ENCODE measurements around the gene RPL41.
A peak's percentile ranks its signal among the peaks of the same experiment; 100 is the strongest.
"Not testable (repeated sequence)": the region's sequence is repeated elsewhere in the genome, so short reads cannot be mapped to it uniquely, and the experiment has no call there.

Gene RPL41

GRCh38 chr12:56107242-56107641, 9.2 kb upstream of the RPL41 start:
- Histone ChIP-seq H3K27ac (no peak overlapping the region), H3K4me3 (peak overlapping the region in 1 of 10 experiments; percentile 98; a peak in 2 of 20 replicates), H3K9ac (peak overlapping the region; percentile 90 to 99 (median 97); a peak in 16 of 22 replicates)

GRCh38 chr12:56110571-56110970, 5.9 kb upstream of the RPL41 start:
- H3K9ac ChIP-seq = no peak overlapping the region; a peak in 1 of 22 replicates
- H4K20me1 ChIP-seq = peaks cover 8 to 58% (median 27%) of the 10 kb centered on the region in 11 experiments; a peak in 21 of 22 replicates
- H3K27ac ChIP-seq = no peak overlapping the region
- peaks cover 77 to 94% (median 90%) of the 10 kb centered on the region in 11 experiments for H3K36me3 ChIP-seq
- TF ChIP-seq Cebpa-rat (IDR thresholded peaks at IDR 0.05) = no peak
- peaks cover 0 to 5% (median 3%) of the 10 kb centered on the region in 11 experiments; a peak in 6 of 22 replicates for H3K9me3 ChIP-seq (replicated peaks in 1 of 11)
- peaks cover 19 to 26% (median 23%) of the 10 kb centered on the region in 10 experiments for H3K4me1 ChIP-seq
- no peak overlapping the region for H3K4me3 ChIP-seq
- H3K27me3 ChIP-seq = no peaks in the 10 kb centered on the region
- H3K4me2 ChIP-seq = no peak overlapping the region

More at GRCh38 chr12:56107242-56107641, 9.2 kb upstream of the RPL41 start:
- no peaks in the 10 kb centered on the region for H3K9me3 ChIP-seq (replicated peaks in 1 of 11)
- peaks cover 9 to 63% (median 33%) of the 10 kb centered on the region in 11 experiments; a peak in 21 of 22 replicates for H4K20me1 ChIP-seq
- H3K4me1 ChIP-seq = peaks cover 29 to 36% (median 32%) of the 10 kb centered on the region in 10 experiments
- no peaks in the 10 kb centered on the region for H3K27me3 ChIP-seq
- peak overlapping the region in 9 of 11 experiments; percentile 1 to 98 (median 94); a peak in 11 of 22 replicates for H3K4me2 ChIP-seq
- H3K36me3 ChIP-seq = peaks cover 59 to 70% (median 67%) of the 10 kb centered on the region in 11 experiments
- no peak for TF ChIP-seq Cebpa-rat (IDR thresholded peaks at IDR 0.05)

- Histone ChIP-seq H3K4me2 (no peak overlapping the region), H3K4me3 (no peak overlapping the region), H3K4me1 (peaks cover 8 to 14% (median 12%) of the 10 kb centered on the region in 10 experiments), H3K27me3 (no peaks in the 10 kb centered on the region), H4K20me1 (peaks cover 0 to 23% (median 3%) of the 10 kb centered on the region in 11 experiments; a peak in 8 of 22 replicates), H3K36me3 (peaks cover 57 to 66% (median 63%) of the 10 kb centered on the region in 11 experiments), H3K9ac (no peak overlapping the region), H3K27ac (peak overlapping the region in 1 of 11 experiments; percentile 1; a peak in 1 of 22 replicates), H3K9me3 (replicated peaks in 1 of 11) (peaks cover 0 to 5% (median 3%) of the 10 kb centered on the region in 11 experiments; a peak in 6 of 22 replicates)
- TF ChIP-seq Cebpa-rat (IDR thresholded peaks at IDR 0.05) = no peak
These were observed 2.3 kb upstream of the RPL41 start for GRCh38 chr12:56114084-56114483.

- TF ChIP-seq Cebpa-rat (IDR thresholded peaks at IDR 0.05) = no peak
- H3K9ac ChIP-seq = peak overlapping the region; percentile 88 to 97 (median 94); a peak in 21 of 22 replicates
- peak overlapping the region; percentile 88 to 96 (median 94) for H3K27ac ChIP-seq
- no peaks in the 10 kb centered on the region for H3K27me3 ChIP-seq
- H3K9me3 ChIP-seq (replicated peaks in 1 of 11) = peaks cover 0 to 5% (median 3%) of the 10 kb centered on the region in 11 experiments; a peak in 6 of 22 replicates
- H3K4me2 ChIP-seq = peak overlapping the region; percentile 56 to 99 (median 75)
- H3K4me3 ChIP-seq = peak overlapping the region; percentile 72 to 97 (median 86)
- peaks cover 21 to 26% (median 24%) of the 10 kb centered on the region in 10 experiments for H3K4me1 ChIP-seq
- peaks cover 0 to 12% (median 3%) of the 10 kb centered on the region in 11 experiments; a peak in 7 of 22 replicates for H4K20me1 ChIP-seq
- peaks cover 50 to 58% (median 55%) of the 10 kb centered on the region in 11 experiments for H3K36me3 ChIP-seq
These were observed 1.1 kb upstream of the RPL41 start for GRCh38 chr12:56115329-56115728.

- H3K27me3 ChIP-seq; H3K9me3 ChIP-seq (replicated peaks in 1 of 11): not testable (repeated sequence)
- H3K4me1 ChIP-seq = peaks cover 22 to 32% (median 26%) of the 10 kb centered on the region in 10 experiments
- peak overlapping the region; percentile 72 to 97 (median 86) for H3K4me3 ChIP-seq
- H4K20me1 ChIP-seq = peaks cover 0 to 11% (median 0%) of the 10 kb centered on the region in 11 experiments; a peak in 5 of 22 replicates
- peaks cover 44 to 58% (median 55%) of the 10 kb centered on the region in 11 experiments for H3K36me3 ChIP-seq
- peak overlapping the region; percentile 88 to 96 (median 94) for H3K27ac ChIP-seq
- H3K9ac ChIP-seq = peak overlapping the region; percentile 88 to 97 (median 94)
- peak overlapping the region; percentile 70 to 100 (median 95) for H3K4me2 ChIP-seq
These were observed 761 bp downstream of the RPL41 start for GRCh38 chr12:56117082-56117706.

GRCh38 chr12:56117778-56118687, 1.6 kb downstream of the RPL41 start, which contains the start of gene ZC3H10:
Gene ZC3H10 (plus strand): TSS chr12:56118266. CDS start chr12:56120563, 2,297 bp downstream.
- Histone ChIP-seq H3K4me2 (peak within 1 kb of the TSS; percentile 78 to 100 (median 95)), H3K9me3 (replicated peaks in 1 of 11) (peaks cover 0 to 5% (median 3%) of the 10 kb centered on the region in 11 experiments; a peak in 6 of 22 replicates), H4K20me1 (peaks cover 0 to 11% (median 0%) of the 10 kb centered on the region in 11 experiments; a peak in 5 of 22 replicates), H3K27ac (peak within 1 kb of the TSS; percentile 88 to 96 (median 94)), H3K4me3 (peak within 1 kb of the TSS; percentile 72 to 97 (median 86)), H3K9ac (peak within 1 kb of the TSS; percentile 88 to 97 (median 94)), H3K36me3 (peaks cover 36 to 58% (median 50%) of the 10 kb centered on the region in 11 experiments), H3K27me3 (no peaks in the 10 kb centered on the region), H3K4me1 (peaks cover 25 to 41% (median 28%) of the 10 kb centered on the region in 10 experiments)
- no peak for TF ChIP-seq Cebpa-rat (IDR thresholded peaks at IDR 0.05)

- H3K9me3 ChIP-seq (replicated peaks in 1 of 11) = peaks cover 0 to 5% (median 3%) of the 10 kb centered on the region in 11 experiments; a peak in 6 of 22 replicates
- H3K27ac ChIP-seq = peak overlapping the region; percentile 48 to 94 (median 88); a peak in 21 of 22 replicates
- H3K36me3 ChIP-seq = peaks cover 28 to 57% (median 43%) of the 10 kb centered on the region in 11 experiments
- no peaks in the 10 kb centered on the region for H3K27me3 ChIP-seq
- H4K20me1 ChIP-seq = peaks cover 0 to 11% (median 0%) of the 10 kb centered on the region in 11 experiments; a peak in 4 of 22 replicates
- peaks cover 25 to 48% (median 35%) of the 10 kb centered on the region in 10 experiments for H3K4me1 ChIP-seq
- H3K9ac ChIP-seq = peak overlapping the region; percentile 80 to 97 (median 94)
- no peak for TF ChIP-seq Cebpa-rat (IDR thresholded peaks at IDR 0.05)
- peak overlapping the region; percentile 78 to 100 (median 95) for H3K4me2 ChIP-seq
- peak overlapping the region; percentile 72 to 97 (median 86) for H3K4me3 ChIP-seq
These were observed 2.4 kb downstream of the RPL41 start for GRCh38 chr12:56118688-56119357.

All from BLaER1 treated with 17β-estradiol and CSF1 and Interleukin-3, amounts not matched to agents 10 nM and 100 nM (cell line).